ENCODE data around the gene CENPP.

CENPP gene

GRCh38 chr9:92439921-92440750 lies 114.4 kb downstream of the CENPP start:
- TF ChIP-seq TCF12 (IDR thresholded peaks at IDR 0.05; ENCODE audit: low read depth) = no peak
- no peak for TF ChIP-seq ZBTB7A (IDR thresholded peaks at IDR 0.05; ENCODE audit: low read depth)
- no peak for TF ChIP-seq RAD21 (IDR thresholded peaks at IDR 0.05; ENCODE audit: low read depth)
- TF ChIP-seq, protein P1, sequence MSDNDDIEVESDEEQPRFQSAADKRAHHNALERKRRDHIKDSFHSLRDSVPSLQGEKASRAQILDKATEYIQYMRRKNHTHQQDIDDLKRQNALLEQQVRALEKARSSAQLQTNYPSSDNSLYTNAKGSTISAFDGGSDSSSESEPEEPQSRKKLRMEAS (IDR thresholded peaks at IDR 0.05) = no peak
- no peak for TF ChIP-seq FOXM1 (IDR thresholded peaks at IDR 0.05; ENCODE audit: borderline replicate concordance, low read depth)
- TF ChIP-seq EGR1 (IDR thresholded peaks at IDR 0.05) = no peak
- TF ChIP-seq, protein P2, sequence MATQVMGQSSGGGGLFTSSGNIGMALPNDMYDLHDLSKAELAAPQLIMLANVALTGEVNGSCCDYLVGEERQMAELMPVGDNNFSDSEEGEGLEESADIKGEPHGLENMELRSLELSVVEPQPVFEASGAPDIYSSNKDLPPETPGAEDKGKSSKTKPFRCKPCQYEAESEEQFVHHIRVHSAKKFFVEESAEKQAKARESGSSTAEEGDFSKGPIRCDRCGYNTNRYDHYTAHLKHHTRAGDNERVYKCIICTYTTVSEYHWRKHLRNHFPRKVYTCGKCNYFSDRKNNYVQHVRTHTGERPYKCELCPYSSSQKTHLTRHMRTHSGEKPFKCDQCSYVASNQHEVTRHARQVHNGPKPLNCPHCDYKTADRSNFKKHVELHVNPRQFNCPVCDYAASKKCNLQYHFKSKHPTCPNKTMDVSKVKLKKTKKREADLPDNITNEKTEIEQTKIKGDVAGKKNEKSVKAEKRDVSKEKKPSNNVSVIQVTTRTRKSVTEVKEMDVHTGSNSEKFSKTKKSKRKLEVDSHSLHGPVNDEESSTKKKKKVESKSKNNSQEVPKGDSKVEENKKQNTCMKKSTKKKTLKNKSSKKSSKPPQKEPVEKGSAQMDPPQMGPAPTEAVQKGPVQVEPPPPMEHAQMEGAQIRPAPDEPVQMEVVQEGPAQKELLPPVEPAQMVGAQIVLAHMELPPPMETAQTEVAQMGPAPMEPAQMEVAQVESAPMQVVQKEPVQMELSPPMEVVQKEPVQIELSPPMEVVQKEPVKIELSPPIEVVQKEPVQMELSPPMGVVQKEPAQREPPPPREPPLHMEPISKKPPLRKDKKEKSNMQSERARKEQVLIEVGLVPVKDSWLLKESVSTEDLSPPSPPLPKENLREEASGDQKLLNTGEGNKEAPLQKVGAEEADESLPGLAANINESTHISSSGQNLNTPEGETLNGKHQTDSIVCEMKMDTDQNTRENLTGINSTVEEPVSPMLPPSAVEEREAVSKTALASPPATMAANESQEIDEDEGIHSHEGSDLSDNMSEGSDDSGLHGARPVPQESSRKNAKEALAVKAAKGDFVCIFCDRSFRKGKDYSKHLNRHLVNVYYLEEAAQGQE (IDR thresholded peaks at IDR 0.05; ENCODE audit: low read depth) = no peak

GRCh38 chr9:92440751-92441046 lies 114.9 kb downstream of the CENPP start:
- TF ChIP-seq EP300 (IDR thresholded peaks at IDR 0.05; ENCODE audit: borderline replicate concordance) (no peak), ZBTB7A (IDR thresholded peaks at IDR 0.05; ENCODE audit: low read depth) (no peak), EGR1 (IDR thresholded peaks at IDR 0.05) (no peak)

- TF ChIP-seq EGR1 (IDR thresholded peaks at IDR 0.05) (no peak), ZBTB7A (IDR thresholded peaks at IDR 0.05; ENCODE audit: low read depth) (no peak), TAF1 (IDR thresholded peaks at IDR 0.05; ENCODE audit: low read depth) (no peak), FOXM1 (IDR thresholded peaks at IDR 0.05; ENCODE audit: borderline replicate concordance, low read depth) (no peak), CREB1 (IDR thresholded peaks at IDR 0.05; ENCODE audit: low read depth) (no peak), YY1 (IDR thresholded peaks at IDR 0.05; ENCODE audit: low read depth) (no peak), TCF12 (IDR thresholded peaks at IDR 0.05; ENCODE audit: low read depth) (no peak), TEAD4 (IDR thresholded peaks at IDR 0.05) (no peak), CEBPB (IDR thresholded peaks at IDR 0.05) (no peak), EP300 (IDR thresholded peaks at IDR 0.05; ENCODE audit: borderline replicate concordance) (no peak), RAD21 (IDR thresholded peaks at IDR 0.05; ENCODE audit: low read depth) (no peak)
- TF ChIP-seq, protein P2 (IDR thresholded peaks at IDR 0.05; ENCODE audit: low read depth) = no peak
- TF ChIP-seq, protein P3, sequence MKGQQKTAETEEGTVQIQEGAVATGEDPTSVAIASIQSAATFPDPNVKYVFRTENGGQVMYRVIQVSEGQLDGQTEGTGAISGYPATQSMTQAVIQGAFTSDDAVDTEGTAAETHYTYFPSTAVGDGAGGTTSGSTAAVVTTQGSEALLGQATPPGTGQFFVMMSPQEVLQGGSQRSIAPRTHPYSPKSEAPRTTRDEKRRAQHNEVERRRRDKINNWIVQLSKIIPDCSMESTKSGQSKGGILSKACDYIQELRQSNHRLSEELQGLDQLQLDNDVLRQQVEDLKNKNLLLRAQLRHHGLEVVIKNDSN (IDR thresholded peaks at IDR 0.05) = no peak
These were observed 119.1 kb downstream of the CENPP start for GRCh38 chr9:92444841-92445240.

- TF ChIP-seq NFIC (IDR thresholded peaks at IDR 0.05) (no peak), YY1 (IDR thresholded peaks at IDR 0.05; ENCODE audit: low read depth) (no peak), RAD21 (IDR thresholded peaks at IDR 0.05; ENCODE audit: low read depth) (no peak), EP300 (IDR thresholded peaks at IDR 0.05; ENCODE audit: borderline replicate concordance) (no peak), TAF1 (IDR thresholded peaks at IDR 0.05; ENCODE audit: low read depth) (no peak)
- TF ChIP-seq, protein P2 (IDR thresholded peaks at IDR 0.05; ENCODE audit: low read depth) = no peak
- TF ChIP-seq, protein P3 (IDR thresholded peaks at IDR 0.05) = no peak
These were observed 120.8 kb downstream of the CENPP start for GRCh38 chr9:92446536-92446935.

- peak; percentile 45 for TF ChIP-seq RAD21 (IDR thresholded peaks at IDR 0.05; ENCODE audit: low read depth)
- TF ChIP-seq, protein P2 (IDR thresholded peaks at IDR 0.05; ENCODE audit: low read depth) = no peak
These were observed 129.5 kb downstream of the CENPP start for GRCh38 chr9:92455217-92455616.

All from Ishikawa (cell line).